IMR-90 (cell line): ENCODE results near the gene AGTR1. TPM values are rescaled to one million over a fixed set of nuclear protein-coding genes. Genes with fewer than 3 reads are reported as not detected.

Source experiments
- ATAC-seq: fragments of 200-7000 bp; cut with Tn5 transposase; 2 replicates; pipeline ENCODE4 v1.9.1; 2020; ENCODE audit warnings: low read depth, mild to moderate bottlenecking, moderate library complexity
- BruUV-seq: library from RNA; stranded (reverse); fragments of 400-500 nt; replicated peaks from 2 replicates; lab custom pipeline; 2021; lab: Mats Ljungman, UMichigan
- CTCF ChIA-PET: fragments of 300-600 bp; formaldehyde crosslinking; extraction: SDS; loops from one replicate; lab custom pipeline; 2021; ENCODE audit warnings: antibody characterized with exemption; lab: Yijun Ruan, JAX
- POLR2A ChIA-PET: fragments of 300-600 bp; sonication (Branson Sonifier 250); formaldehyde crosslinking; loops from one replicate; lab custom pipeline; 2022; ENCODE audit warnings: antibody characterized with exemption; ENCODE audit not compliant: unreplicated experiment; lab: Charles Lee
- DNase-seq: peaks from one replicate; pipeline ENCODE4 v3.0.0; 2013
- H2AFZ ChIP-seq: replicated peaks from 2 replicates; pipeline ENCODE3; 2013; ENCODE audit warnings: low read length, mild to moderate bottlenecking; ENCODE audit not compliant: poor library complexity
- H2AK5ac ChIP-seq: 2 replicates; pipeline ENCODE4 v1.6.1; 2013; ENCODE audit warnings: low read depth, low read length, inconsistent platforms
- H2AK9ac ChIP-seq: replicated peaks from 2 replicates; pipeline ENCODE3; 2013; ENCODE audit warnings: mild to moderate bottlenecking, low read depth, low read length, moderate library complexity; ENCODE audit not compliant: poor library complexity
- H2BK120ac ChIP-seq: 2 replicates; pipeline ENCODE4 v1.6.1; 2013; ENCODE audit warnings: low read depth, low read length, inconsistent platforms
- H2BK15ac ChIP-seq: 3 replicates; pipeline ENCODE4 v1.6.1; 2013; ENCODE audit warnings: low read depth, low read length, inconsistent platforms
- H2BK20ac ChIP-seq: 2 replicates; pipeline ENCODE4 v1.6.1; 2013; ENCODE audit warnings: low read depth, mild to moderate bottlenecking, inconsistent platforms, low read length, moderate library complexity
- H2BK5ac ChIP-seq: 2 replicates; pipeline ENCODE4 v1.6.1; 2013; ENCODE audit warnings: mild to moderate bottlenecking, low read depth, low read length, inconsistent platforms; ENCODE audit not compliant: poor library complexity, severe bottlenecking
- H3K14ac ChIP-seq: replicated peaks from 2 replicates; pipeline ENCODE4 v1.6.1; 2013; ENCODE audit warnings: low read depth, low read length, inconsistent platforms
- H3K18ac ChIP-seq: 2 replicates; pipeline ENCODE4 v1.6.1; 2013; ENCODE audit warnings: low read depth, low read length, control low read depth
- H3K23ac ChIP-seq: 2 replicates; pipeline ENCODE4 v1.6.1; 2013; ENCODE audit warnings: low read depth, low read length, inconsistent platforms
- H3K27ac ChIP-seq: 2 replicates; pipeline ENCODE4 v1.5.1; 2013; ENCODE audit warnings: mild to moderate bottlenecking, control low read depth, low read length; ENCODE audit not compliant: insufficient read depth
- H3K27me3 ChIP-seq: 2 replicates; pipeline ENCODE4 v1.6.1; 2013; ENCODE audit warnings: low read length; ENCODE audit not compliant: control insufficient read depth, insufficient read depth
- H3K36me3 ChIP-seq: 2 replicates; pipeline ENCODE4 v1.6.1; 2013; ENCODE audit warnings: low read length, mixed read lengths; ENCODE audit not compliant: control insufficient read depth, insufficient read depth
- H3K4ac ChIP-seq: 2 replicates; pipeline ENCODE4 v1.6.1; 2013; ENCODE audit warnings: low read depth, low read length, inconsistent platforms
- H3K4me1 ChIP-seq: 2 replicates; pipeline ENCODE4 v1.6.1; 2013; ENCODE audit warnings: low read length, mixed read lengths; ENCODE audit not compliant: control insufficient read depth, insufficient read depth
- H3K4me2 ChIP-seq: 2 replicates; pipeline ENCODE4 v1.6.1; 2013; ENCODE audit warnings: low read depth, mild to moderate bottlenecking, control low read depth, low read length, moderate library complexity
- H3K4me3 ChIP-seq: 2 replicates; pipeline ENCODE4 v1.5.1; 2013; ENCODE audit warnings: low read depth, mild to moderate bottlenecking, control low read depth, low read length, moderate library complexity; ENCODE audit not compliant: insufficient read depth
- H3K56ac ChIP-seq: 2 replicates; pipeline ENCODE4 v1.6.1; 2013; ENCODE audit warnings: low read length, inconsistent platforms; ENCODE audit not compliant: insufficient read depth; ENCODE audit errors: extremely low read depth
- H3K79me1 ChIP-seq, 2 experiments: 2 replicates each; pipeline ENCODE4 v1.6.1; 2013; ENCODE audit warnings: low read length in 2 of 2, inconsistent platforms in 1 of 2, low read depth in 1 of 2
- H3K9ac ChIP-seq: 2 replicates; pipeline ENCODE4 v1.6.1; 2013; ENCODE audit warnings: low read depth, low read length, control low read depth
- H3K9me1 ChIP-seq: 2 replicates; pipeline ENCODE4 v1.6.1; 2013; ENCODE audit warnings: low read length, inconsistent platforms; ENCODE audit not compliant: insufficient read depth
- H3K9me3 ChIP-seq: 2 replicates; pipeline ENCODE4 v1.6.1; 2013; ENCODE audit warnings: low read length; ENCODE audit not compliant: control insufficient read depth, insufficient read depth
- H4K20me1 ChIP-seq: 2 replicates; pipeline ENCODE4 v1.6.1; 2013; ENCODE audit warnings: low read length, inconsistent platforms; ENCODE audit not compliant: insufficient read depth
- H4K5ac ChIP-seq: 2 replicates; pipeline ENCODE4 v1.6.1; 2013; ENCODE audit warnings: mild to moderate bottlenecking, low read depth, low read length, control low read depth
- H4K8ac ChIP-seq, 2 experiments: 2 replicates each; pipeline ENCODE4 v1.6.1; 2013; ENCODE audit warnings: low read depth in 2 of 2, low read length in 2 of 2, control low read depth in 1 of 2, inconsistent platforms in 1 of 2
- H4K91ac ChIP-seq: 2 replicates; pipeline ENCODE4 v1.6.1; 2013; ENCODE audit warnings: low read depth, low read length, inconsistent platforms; ENCODE audit not compliant: insufficient read depth
- CEBPB ChIP-seq: IDR thresholded peaks from 2 replicates; pipeline ENCODE4 v1.6.1; 2012; ENCODE audit warnings: low read depth, low read length, improper control_type of control experiment
- CHD1 ChIP-seq: IDR thresholded peaks from 2 replicates; pipeline ENCODE4 v1.6.1; 2012; ENCODE audit warnings: low read depth, low read length, improper control_type of control experiment
- FOS ChIP-seq: fragments of 150-350 bp; IDR thresholded peaks from 2 replicates; pipeline ENCODE4 v1.6.1; 2016; ENCODE audit warnings: low read depth, low read length
- MAFK ChIP-seq: IDR thresholded peaks from 2 replicates; pipeline ENCODE4 v1.6.1; 2012; ENCODE audit warnings: low read depth, low read length, improper control_type of control experiment
- MAZ ChIP-seq: IDR thresholded peaks from 2 replicates; pipeline ENCODE4 v1.6.1; 2012; ENCODE audit warnings: low read depth, mild to moderate bottlenecking, low read length, improper control_type of control experiment, moderate library complexity, borderline replicate concordance
- MXI1 ChIP-seq: IDR thresholded peaks from 2 replicates; pipeline ENCODE4 v1.6.1; 2012; ENCODE audit warnings: low read depth, mild to moderate bottlenecking, low read length, moderate library complexity, borderline replicate concordance
- NFE2L2 ChIP-seq: fragments of 150-350 bp; IDR thresholded peaks from 2 replicates; pipeline ENCODE4 v1.6.1; 2016; ENCODE audit warnings: low read depth, mild to moderate bottlenecking, low read length
- POLR2A ChIP-seq: IDR thresholded peaks from 2 replicates; pipeline ENCODE4 v1.6.1; 2012; ENCODE audit warnings: mild to moderate bottlenecking, low read depth, low read length
- RAD21 ChIP-seq: IDR thresholded peaks from 2 replicates; pipeline ENCODE4 v1.6.1; 2012; ENCODE audit warnings: low read length, improper control_type of control experiment
- RCOR1 ChIP-seq: IDR thresholded peaks from 2 replicates; pipeline ENCODE4 v1.6.1; 2012; ENCODE audit warnings: mild to moderate bottlenecking, low read length, improper control_type of control experiment; ENCODE audit not compliant: insufficient replicate concordance
- RFX5 ChIP-seq: IDR thresholded peaks from 2 replicates; pipeline ENCODE4 v1.8.0; 2012; ENCODE audit warnings: low read depth, mild to moderate bottlenecking, low read length, moderate library complexity
- SMC3 ChIP-seq: fragments of 150-350 bp; IDR thresholded peaks from 2 replicates; pipeline ENCODE4 v1.6.1; 2016; ENCODE audit warnings: low read depth, mild to moderate bottlenecking, antibody characterized with exemption, low read length, moderate library complexity
- WGBS, 2 experiments: methylation state at CpG; one replicate each; pipeline versions ENCODE4 v1.1.5 to v1.1.7; 2013; ENCODE audit warnings: missing lambda C conversion rate in 2 of 2; ENCODE audit not compliant: insufficient read length in 1 of 2; ENCODE audit errors: extremely low coverage in 2 of 2; 5-methylcytosine and 5-hydroxymethylcytosine counted together
- dilution Hi-C: fragments of 300-500 bp; cut with HindIII; formaldehyde crosslinking; loops from one replicate; pipeline ENCODE4 v1.14.3; 2018; ENCODE audit warnings: low sequenced_read_pairs; ENCODE audit not compliant: unreplicated experiment
- in situ Hi-C: fragments of 300-500 bp; cut with MboI; formaldehyde crosslinking; loops from 3 replicates; pipeline ENCODE4 v1.14.3; 2019; ENCODE audit warnings: low sequenced_read_pairs, inconsistent platforms, mixed read lengths
- intact Hi-C: fragments of 100-400 bp; cut with micrococcal nuclease; formaldehyde crosslinking; loops from 2 replicates; pipeline ENCODE4 v1.10.0; 2022
- polyA plus RNA-seq, 3 experiments: library from polyadenylated mRNA; depleted of rRNA; stranded (reverse); fragments of >200 nt; gene quantifications; 2 replicates each; pipeline ENCODE4 v1.2.3, GENCODE V29; 2012; ENCODE audit warnings: low replicate concordance in 1 of 3
- total RNA-seq: library from RNA; depleted of rRNA; stranded (reverse); fragments of >200 nt; gene quantifications from 2 replicates; pipeline ENCODE4 v1.2.3, GENCODE V29; 2012
- TF ChIP-seq, protein P1 (sequence below): fragments of 150-350 bp; IDR thresholded peaks from 2 replicates; pipeline ENCODE4 v1.6.1; 2017; ENCODE audit warnings: mild to moderate bottlenecking, antibody characterized with exemption, low read length, low read depth
- TF ChIP-seq, protein P2 (sequence below): conservative IDR thresholded peaks from 2 replicates; pipeline ENCODE4 v1.5.1; 2012; ENCODE audit warnings: mild to moderate bottlenecking, low read depth, low read length, improper control_type of control experiment
- TF ChIP-seq, protein P3 (sequence below): fragments of 150-350 bp; IDR thresholded peaks from 2 replicates; pipeline ENCODE4 v1.6.1; 2016; ENCODE audit warnings: low read depth, mild to moderate bottlenecking, low read length, moderate library complexity, borderline replicate concordance

Gene AGTR1
- total and polyA plus RNA-seq, 2 of the 4 experiments (the other 2 are of a cell fraction) = 2.2 to 2.7 TPM

DNA sequence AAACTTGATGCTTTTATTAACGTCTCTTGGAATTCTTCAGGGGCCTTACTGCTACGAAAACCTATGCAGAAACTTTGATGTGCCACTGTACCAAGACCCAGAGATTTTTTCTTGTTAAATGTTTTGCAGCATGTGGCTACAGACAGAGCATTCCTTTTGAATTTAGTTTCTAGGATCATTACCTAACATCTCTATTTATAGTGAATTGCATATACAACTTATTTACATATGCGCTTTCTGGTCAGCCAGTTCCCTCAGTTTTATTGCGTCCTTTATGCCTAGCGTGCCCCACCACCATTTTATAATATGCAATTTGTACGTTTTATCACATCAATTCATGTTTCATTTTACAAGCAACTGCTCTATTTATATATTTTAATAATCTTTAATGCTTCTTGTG lies 46.2 kb upstream of the AGTR1 start:
- Histone ChIP-seq H3K9ac (no peak overlapping the region), H2AK5ac (no peak overlapping the region), H3K56ac (no peak overlapping the region), H3K27ac (no peak overlapping the region), H3K4me3 (no peak overlapping the region), H2BK5ac (no peak overlapping the region), H4K5ac (no peak overlapping the region), H3K4ac (no peak overlapping the region), H2AK9ac (no peak overlapping the region), H4K20me1 (no peaks in the 10 kb centered on the region), H3K14ac (no peak overlapping the region), H3K18ac (no peak overlapping the region), H3K36me3 (no peaks in the 10 kb centered on the region), H3K23ac (no peak overlapping the region), H2BK120ac (no peak overlapping the region), H3K79me1 (no peaks in the 10 kb centered on the region), H3K27me3 (no peaks in the 10 kb centered on the region), H3K4me1 (no peaks in the 10 kb centered on the region), H2BK15ac (no peak overlapping the region), H4K8ac (no peak overlapping the region), H2BK20ac (no peak overlapping the region), H4K91ac (no peak overlapping the region), H3K9me3 (no peaks in the 10 kb centered on the region), H2AFZ (no peak overlapping the region), H3K4me2 (no peak overlapping the region), H3K9me1 (no peaks in the 10 kb centered on the region)
- in situ Hi-C loops = no loop called here
- TF ChIP-seq RCOR1 = no peak
- no peak for TF ChIP-seq MAZ
- TF ChIP-seq RAD21 = no peak
- TF ChIP-seq MXI1 = no peak
- no peak for TF ChIP-seq CEBPB
- TF ChIP-seq POLR2A = no peak
- TF ChIP-seq, protein P1, sequence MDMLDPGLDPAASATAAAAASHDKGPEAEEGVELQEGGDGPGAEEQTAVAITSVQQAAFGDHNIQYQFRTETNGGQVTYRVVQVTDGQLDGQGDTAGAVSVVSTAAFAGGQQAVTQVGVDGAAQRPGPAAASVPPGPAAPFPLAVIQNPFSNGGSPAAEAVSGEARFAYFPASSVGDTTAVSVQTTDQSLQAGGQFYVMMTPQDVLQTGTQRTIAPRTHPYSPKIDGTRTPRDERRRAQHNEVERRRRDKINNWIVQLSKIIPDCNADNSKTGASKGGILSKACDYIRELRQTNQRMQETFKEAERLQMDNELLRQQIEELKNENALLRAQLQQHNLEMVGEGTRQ = no peak
- no peak for TF ChIP-seq NFE2L2
- TF ChIP-seq MAFK = no peak
- no peak for TF ChIP-seq CHD1
- no peak for TF ChIP-seq FOS
- TF ChIP-seq RFX5 = no peak
- TF ChIP-seq, protein P2, sequence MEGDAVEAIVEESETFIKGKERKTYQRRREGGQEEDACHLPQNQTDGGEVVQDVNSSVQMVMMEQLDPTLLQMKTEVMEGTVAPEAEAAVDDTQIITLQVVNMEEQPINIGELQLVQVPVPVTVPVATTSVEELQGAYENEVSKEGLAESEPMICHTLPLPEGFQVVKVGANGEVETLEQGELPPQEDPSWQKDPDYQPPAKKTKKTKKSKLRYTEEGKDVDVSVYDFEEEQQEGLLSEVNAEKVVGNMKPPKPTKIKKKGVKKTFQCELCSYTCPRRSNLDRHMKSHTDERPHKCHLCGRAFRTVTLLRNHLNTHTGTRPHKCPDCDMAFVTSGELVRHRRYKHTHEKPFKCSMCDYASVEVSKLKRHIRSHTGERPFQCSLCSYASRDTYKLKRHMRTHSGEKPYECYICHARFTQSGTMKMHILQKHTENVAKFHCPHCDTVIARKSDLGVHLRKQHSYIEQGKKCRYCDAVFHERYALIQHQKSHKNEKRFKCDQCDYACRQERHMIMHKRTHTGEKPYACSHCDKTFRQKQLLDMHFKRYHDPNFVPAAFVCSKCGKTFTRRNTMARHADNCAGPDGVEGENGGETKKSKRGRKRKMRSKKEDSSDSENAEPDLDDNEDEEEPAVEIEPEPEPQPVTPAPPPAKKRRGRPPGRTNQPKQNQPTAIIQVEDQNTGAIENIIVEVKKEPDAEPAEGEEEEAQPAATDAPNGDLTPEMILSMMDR = no peak
- TF ChIP-seq, protein P3, sequence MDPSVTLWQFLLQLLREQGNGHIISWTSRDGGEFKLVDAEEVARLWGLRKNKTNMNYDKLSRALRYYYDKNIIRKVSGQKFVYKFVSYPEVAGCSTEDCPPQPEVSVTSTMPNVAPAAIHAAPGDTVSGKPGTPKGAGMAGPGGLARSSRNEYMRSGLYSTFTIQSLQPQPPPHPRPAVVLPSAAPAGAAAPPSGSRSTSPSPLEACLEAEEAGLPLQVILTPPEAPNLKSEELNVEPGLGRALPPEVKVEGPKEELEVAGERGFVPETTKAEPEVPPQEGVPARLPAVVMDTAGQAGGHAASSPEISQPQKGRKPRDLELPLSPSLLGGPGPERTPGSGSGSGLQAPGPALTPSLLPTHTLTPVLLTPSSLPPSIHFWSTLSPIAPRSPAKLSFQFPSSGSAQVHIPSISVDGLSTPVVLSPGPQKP = no peak
- no peak for TF ChIP-seq SMC3
- DNase-seq (no peak), ATAC-seq (no peak)
- no CpG with 5 or more reads among the region's 6 CpGs for WGBS, 2 experiments
- CTCF ChIA-PET = interaction anchor here (0.6 kb wide), 1 partner anchor 291 kb away, joined by 3 read pairs; no protein-coding TSS in a partner anchor
- intact Hi-C loops = no loop called here
- no TSS peak for BruUV-seq
- dilution Hi-C loops = no loop called here
- POLR2A ChIA-PET = no interaction called here
